Activated T-cell treated with anti-CD3 and anti-CD28 coated beads, Interleukin-2, amount 50 U/mL, for 72 hours (primary cell): ENCODE measurements around the gene HMCN1. TPM values are rescaled to one million over a fixed set of nuclear protein-coding genes. Genes with fewer than 3 reads are reported as not detected.
"Not testable (repeated sequence)": the region's sequence is repeated elsewhere in the genome, so short reads cannot be mapped to it uniquely, and the experiment has no call there.

Experiments used
- ATAC-seq, 2 donors: fragments of 150-1000 bp; cut with Tn5 transposase; replicated peaks in 1 of 2; 2 replicates each; pipeline ENCODE4 v1.10.0; 2021; ENCODE audit warnings: moderate library complexity in 2 of 2, mild to moderate bottlenecking in 1 of 2
- DNase-seq, 2 donors: peaks; one replicate each; pipeline ENCODE4 v3.0.0; 2021 to 2022; ENCODE audit warnings: mixed read lengths in 1 of 2
- H3K27ac Mint-ChIP-seq: one replicate; pipeline ENCODE4 v1.8.0; 2022; ENCODE audit warnings: mild to moderate bottlenecking, moderate library complexity, mixed read lengths
- H3K27me3 Mint-ChIP-seq: one replicate; pipeline ENCODE4 v1.8.0; 2022; ENCODE audit warnings: low read depth, mixed read lengths
- H3K36me3 Mint-ChIP-seq, 2 donors: one replicate each; pipeline ENCODE4 v1.8.0; 2022; ENCODE audit warnings: mixed read lengths in 2 of 2, mild to moderate bottlenecking in 1 of 2; ENCODE audit not compliant: insufficient read depth in 2 of 2
- H3K4me1 Mint-ChIP-seq: one replicate; pipeline ENCODE4 v1.8.0; 2022; ENCODE audit warnings: low read depth, mixed read lengths
- H3K4me3 Mint-ChIP-seq, 2 donors: one replicate each; pipeline ENCODE4 v1.8.0; 2022; ENCODE audit warnings: mild to moderate bottlenecking in 2 of 2, mixed read lengths in 2 of 2, moderate library complexity in 2 of 2
- H3K9me3 Mint-ChIP-seq, 2 donors: one replicate each; pipeline ENCODE4 v1.8.0; 2022; ENCODE audit warnings: mixed read lengths in 2 of 2
- total RNA-seq, 2 donors: library from RNA; stranded (reverse); gene quantifications; one replicate each; pipeline ENCODE4 v1.2.3, GENCODE V29; 2022

Gene HMCN1
- total RNA-seq, 2 donors from 2014 or later, result 0.05 to 0.12 TPM

DNA sequence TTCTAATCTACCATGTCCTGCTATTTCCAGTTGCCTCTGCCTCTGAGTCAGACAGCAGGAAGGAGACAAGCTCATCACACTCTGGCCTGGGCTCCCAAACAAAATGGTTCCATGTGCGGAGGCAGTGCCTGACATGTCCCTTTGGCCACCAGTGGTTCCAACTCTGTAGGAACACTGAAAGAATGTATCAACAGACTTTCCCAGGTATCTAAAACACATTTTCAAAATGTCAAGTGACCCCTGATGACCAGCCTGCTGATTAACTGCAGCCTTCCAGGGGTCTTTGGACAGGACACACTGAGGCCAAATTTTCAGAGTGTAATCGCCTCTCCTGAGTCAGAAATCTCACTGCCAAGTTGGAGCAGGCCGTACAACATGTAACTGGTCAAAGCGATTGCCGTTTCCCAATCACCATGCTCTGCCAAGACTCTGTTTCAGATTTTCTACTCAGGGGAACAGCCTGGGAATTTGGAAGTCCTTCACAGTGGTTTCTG lies 468.1 kb downstream of the HMCN1 start:
- H3K36me3 Mint-ChIP-seq, result peaks cover 0 to 3% of the 10 kb centered on the region in 2 donors
- H3K4me3 Mint-ChIP-seq, result no peak overlapping the region
- peaks cover 15% of the 10 kb centered on the region for H3K4me1 Mint-ChIP-seq
- H3K9me3 Mint-ChIP-seq, result peaks cover 2% of the 10 kb centered on the region in 2 donors
- H3K27me3 Mint-ChIP-seq, result peaks cover 61% of the 10 kb centered on the region
- no peak for DNase-seq
- no peak overlapping the region for H3K27ac Mint-ChIP-seq
- no peak for ATAC-seq

DNA sequence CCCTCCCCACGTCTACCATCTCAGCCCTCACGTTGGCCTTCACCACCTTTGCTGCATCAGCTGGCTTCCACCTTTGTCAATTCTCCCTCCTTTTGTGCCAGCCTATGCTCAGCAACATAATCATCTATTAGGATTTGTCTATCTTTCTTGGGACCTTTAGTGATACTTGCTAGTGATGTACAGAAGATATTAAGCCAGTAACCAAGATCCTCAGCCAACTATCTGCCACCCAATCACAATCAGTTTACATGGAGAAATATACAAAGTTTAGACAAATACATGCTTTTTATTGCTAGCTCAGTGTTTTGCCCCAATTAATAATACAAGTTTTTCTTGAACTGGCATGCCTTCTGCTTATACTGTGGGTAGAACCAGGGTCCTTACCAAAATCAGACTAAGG lies 468.6 kb downstream of the HMCN1 start:
- Mint-ChIP-seq H3K36me3 (peaks cover 0 to 3% of the 10 kb centered on the region in 2 donors), H3K27ac (no peak overlapping the region), H3K4me3 (no peak overlapping the region), H3K27me3 (peaks cover 61% of the 10 kb centered on the region), H3K9me3 (peaks cover 2% of the 10 kb centered on the region in 2 donors), H3K4me1 (peaks cover 15% of the 10 kb centered on the region)
- ATAC-seq (no peak), DNase-seq (no peak)

DNA sequence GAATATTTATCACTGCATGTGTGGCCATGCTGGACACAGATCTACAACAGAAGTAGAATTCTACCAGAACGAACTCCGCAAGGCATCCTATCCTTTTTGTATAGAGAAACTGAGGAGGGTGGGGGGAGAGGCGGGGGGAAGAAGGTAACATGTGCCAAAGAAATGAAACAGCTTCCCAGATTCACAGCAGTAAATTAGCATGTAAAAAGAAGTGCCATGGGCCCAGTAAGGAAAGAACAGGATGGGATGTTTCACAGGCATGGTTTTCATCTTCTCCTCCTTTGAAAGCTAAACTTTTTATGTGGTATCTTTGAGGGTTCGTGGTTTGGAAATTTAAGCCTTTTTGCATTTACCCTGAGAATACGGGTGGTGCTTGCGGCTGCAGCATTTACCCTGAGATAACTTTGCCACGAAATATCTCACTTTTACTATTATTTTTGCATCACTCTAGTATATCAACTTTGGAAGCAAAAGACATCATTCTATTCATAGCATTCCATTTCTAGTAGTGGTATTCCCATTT lies 471.9 kb downstream of the HMCN1 start:
- Mint-ChIP-seq H3K27ac (no peak overlapping the region), H3K9me3 (peaks cover 2% of the 10 kb centered on the region in 2 donors), H3K4me3 (no peak overlapping the region), H3K36me3 (peaks cover 0 to 3% of the 10 kb centered on the region in 2 donors), H3K27me3 (peaks cover 74% of the 10 kb centered on the region), H3K4me1 (peaks cover 19% of the 10 kb centered on the region)
- ATAC-seq, result no peak
- DNase-seq, result no peak

DNA sequence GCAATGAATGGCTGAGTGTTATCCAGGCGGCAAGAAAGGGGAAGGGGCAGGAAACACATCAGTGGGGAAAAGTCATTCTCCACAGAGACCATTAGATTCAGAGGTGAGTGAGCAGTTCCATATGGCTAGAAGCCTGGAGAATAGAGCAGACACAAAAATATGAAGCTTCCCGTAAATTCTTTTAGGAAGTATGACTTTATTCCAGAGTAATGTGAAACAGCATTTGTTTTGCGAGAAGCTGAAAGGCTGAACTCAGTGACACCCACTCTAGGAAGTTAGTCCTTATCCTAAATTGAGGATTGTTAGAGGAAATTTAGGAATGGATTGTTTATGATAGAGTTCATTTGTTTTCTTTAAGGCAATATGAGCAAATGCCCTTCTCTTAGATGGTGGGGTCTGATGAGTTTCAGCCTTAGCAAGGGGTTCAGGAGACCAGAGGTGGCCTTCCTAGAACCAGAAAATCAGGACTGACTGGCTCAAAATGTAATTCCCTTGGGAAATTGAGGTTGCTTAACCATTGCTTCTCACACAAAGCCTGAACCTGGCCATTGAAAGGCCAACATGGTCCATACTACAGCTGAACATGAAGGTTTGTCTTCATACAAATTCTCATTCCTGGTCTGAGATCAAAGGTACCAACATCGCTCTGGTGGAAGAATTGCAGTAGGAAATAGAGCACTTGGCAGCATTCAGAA lies 473.3 kb downstream of the HMCN1 start:
- H3K4me1 Mint-ChIP-seq, result peaks cover 19% of the 10 kb centered on the region
- H3K36me3 Mint-ChIP-seq, result peaks cover 0 to 3% of the 10 kb centered on the region in 2 donors
- DNase-seq (no peak), ATAC-seq (no peak)
- H3K4me3 Mint-ChIP-seq, result no peak overlapping the region
- H3K27ac Mint-ChIP-seq, result no peak overlapping the region
- H3K27me3 Mint-ChIP-seq, result peaks cover 72% of the 10 kb centered on the region
- H3K9me3 Mint-ChIP-seq, result peaks cover 2% of the 10 kb centered on the region in 2 donors

DNA sequence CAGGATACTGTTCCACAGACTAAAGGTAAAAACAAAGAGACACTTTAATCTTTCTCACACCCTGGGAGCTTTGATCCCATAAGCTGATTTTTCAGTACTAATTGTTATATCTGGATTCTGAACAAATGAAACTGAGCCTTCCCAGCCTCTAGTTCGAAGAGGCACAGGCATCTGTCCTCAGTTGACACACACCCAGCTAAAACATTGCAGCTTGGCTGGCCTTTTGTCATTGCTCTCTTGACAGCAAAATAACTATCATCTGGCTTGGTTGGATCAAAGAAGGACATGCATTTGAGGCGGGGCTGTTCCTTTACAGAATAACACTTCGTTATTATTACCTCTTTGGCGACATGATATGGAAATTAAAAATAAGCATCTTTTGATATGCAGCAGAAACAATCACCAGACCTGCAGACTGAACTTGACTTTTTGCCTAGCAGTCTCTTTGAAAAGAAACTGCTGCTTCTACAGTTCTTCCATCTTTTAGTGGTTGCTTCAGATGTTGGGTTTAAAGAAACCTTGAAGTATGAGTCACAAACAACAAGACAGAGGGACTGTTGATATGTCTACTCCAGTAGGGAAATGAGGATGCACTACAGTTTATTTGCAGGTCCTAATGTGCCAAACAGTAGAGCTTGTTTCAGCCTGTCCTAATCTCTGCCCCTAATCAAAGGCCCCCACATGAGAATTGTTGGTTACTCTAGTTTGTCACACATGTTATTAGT lies 474.4 kb downstream of the HMCN1 start:
- Mint-ChIP-seq H3K4me1 (peaks cover 19% of the 10 kb centered on the region), H3K27me3 (peaks cover 66% of the 10 kb centered on the region), H3K27ac (no peak overlapping the region), H3K9me3 (no peaks in the 10 kb centered on the region), H3K4me3 (no peak overlapping the region), H3K36me3 (peaks cover 0 to 3% of the 10 kb centered on the region in 2 donors)
- no peak for DNase-seq
- no peak for ATAC-seq

DNA sequence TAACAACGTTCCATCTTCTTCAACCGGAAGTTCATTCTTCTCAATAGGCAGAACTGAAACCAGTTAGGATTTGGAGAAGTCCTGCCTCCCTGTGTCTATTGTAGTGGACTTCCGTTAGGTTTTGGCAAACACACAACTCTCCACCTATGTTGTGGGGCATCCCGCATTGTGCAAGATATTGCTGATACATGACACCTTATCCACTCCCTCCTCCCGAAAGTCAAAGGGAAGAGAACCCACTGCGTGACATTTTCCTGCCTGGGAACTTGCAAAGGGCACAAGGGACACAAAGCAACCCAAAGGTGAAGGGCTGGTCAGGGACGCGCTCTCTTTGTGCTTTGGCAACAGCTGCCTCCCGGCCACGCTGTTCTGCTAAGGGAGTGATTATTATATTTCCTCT lies 476.1 kb downstream of the HMCN1 start:
- no peak for DNase-seq
- Mint-ChIP-seq H3K4me3 (no peak overlapping the region), H3K36me3 (peaks cover 0 to 2% of the 10 kb centered on the region in 2 donors), H3K27me3 (peaks cover 73% of the 10 kb centered on the region), H3K9me3 (no peaks in the 10 kb centered on the region), H3K4me1 (peaks cover 18% of the 10 kb centered on the region), H3K27ac (no peak overlapping the region)
- no peak for ATAC-seq

DNA sequence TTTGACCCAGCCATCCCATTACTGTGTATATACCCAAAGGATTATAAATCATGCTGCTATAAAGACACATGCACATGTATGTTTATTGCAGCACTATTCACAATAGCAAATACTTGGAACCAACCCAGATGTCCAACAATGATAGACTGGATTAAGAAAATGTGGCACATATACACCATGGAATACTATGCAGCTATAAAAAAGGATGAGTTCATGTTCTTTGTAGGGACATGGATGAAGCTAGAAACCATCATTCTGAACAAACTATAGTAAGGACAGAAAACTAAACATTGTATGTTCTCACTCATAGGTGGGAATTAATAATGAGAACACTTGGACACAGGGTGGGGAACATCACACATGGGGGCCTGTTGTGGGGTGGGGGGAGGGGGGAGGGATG lies 477.4 kb downstream of the HMCN1 start:
- not testable (repeated sequence) for H3K4me1 Mint-ChIP-seq, H3K36me3 Mint-ChIP-seq, H3K4me3 Mint-ChIP-seq, DNase-seq, ATAC-seq, H3K27ac Mint-ChIP-seq, H3K9me3 Mint-ChIP-seq
- peaks cover 66% of the 10 kb centered on the region for H3K27me3 Mint-ChIP-seq

DNA sequence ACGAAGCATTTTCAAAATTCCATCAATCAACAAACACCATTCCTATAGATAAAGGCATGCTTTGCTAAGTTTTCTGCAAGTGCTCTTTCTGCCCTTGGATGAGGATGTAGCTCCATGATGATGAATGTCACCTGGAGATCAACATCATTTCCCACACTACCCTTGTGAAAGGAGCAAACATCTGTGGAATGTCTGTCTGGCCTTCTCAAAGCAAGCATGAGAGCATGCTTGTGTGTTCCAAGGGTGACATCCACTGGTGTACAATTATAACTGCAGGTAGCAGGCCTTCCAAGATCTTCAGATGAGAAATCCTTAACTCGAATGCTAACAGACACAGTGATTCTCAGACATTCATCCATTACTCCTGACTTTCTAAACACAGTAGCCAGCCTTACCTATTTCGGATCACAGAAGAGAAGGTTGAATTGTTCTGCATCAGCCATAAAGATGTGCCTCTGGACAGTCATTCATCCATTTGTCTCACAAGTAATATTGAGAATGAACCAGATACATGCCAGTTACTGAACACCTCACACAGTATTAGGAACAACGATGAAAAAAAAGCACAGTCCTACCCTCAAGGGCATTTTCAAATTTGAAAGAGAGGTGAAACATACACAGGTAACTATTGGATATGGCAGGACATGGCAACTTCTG lies 478.5 kb downstream of the HMCN1 start:
- H3K4me3 Mint-ChIP-seq, result no peak overlapping the region
- no peak overlapping the region for H3K27ac Mint-ChIP-seq
- no peaks in the 10 kb centered on the region for H3K36me3 Mint-ChIP-seq
- peak; percentile 14 to 21 for DNase-seq
- H3K4me1 Mint-ChIP-seq, result peaks cover 5% of the 10 kb centered on the region
- no peaks in the 10 kb centered on the region for H3K9me3 Mint-ChIP-seq
- ATAC-seq, result peak; percentile 39 to 62
- H3K27me3 Mint-ChIP-seq, result peaks cover 57% of the 10 kb centered on the region

DNA sequence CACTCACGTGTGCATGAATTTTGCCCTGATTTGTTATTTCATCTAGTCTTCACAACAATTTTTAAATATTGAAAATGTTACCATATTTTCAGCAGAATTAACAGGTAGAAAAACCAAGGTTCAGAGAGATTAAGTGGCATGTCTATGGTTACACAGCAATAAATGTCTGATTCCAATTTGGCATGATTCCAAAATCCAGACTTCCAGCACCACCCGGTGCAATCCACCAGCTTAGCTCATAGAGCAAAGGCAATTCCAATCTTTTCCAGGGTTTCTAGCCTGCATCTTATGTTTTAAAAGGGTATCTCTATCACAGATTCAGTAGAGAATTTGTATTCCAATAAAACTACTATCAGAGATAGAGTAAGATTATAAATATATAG lies 479.0 kb downstream of the HMCN1 start:
- Mint-ChIP-seq H3K9me3 (no peaks in the 10 kb centered on the region), H3K27ac (no peak overlapping the region), H3K27me3 (peaks cover 51% of the 10 kb centered on the region), H3K4me3 (no peak overlapping the region), H3K36me3 (no peaks in the 10 kb centered on the region), H3K4me1 (peaks cover 5% of the 10 kb centered on the region)
- ATAC-seq (no peak), DNase-seq (no peak)

DNA sequence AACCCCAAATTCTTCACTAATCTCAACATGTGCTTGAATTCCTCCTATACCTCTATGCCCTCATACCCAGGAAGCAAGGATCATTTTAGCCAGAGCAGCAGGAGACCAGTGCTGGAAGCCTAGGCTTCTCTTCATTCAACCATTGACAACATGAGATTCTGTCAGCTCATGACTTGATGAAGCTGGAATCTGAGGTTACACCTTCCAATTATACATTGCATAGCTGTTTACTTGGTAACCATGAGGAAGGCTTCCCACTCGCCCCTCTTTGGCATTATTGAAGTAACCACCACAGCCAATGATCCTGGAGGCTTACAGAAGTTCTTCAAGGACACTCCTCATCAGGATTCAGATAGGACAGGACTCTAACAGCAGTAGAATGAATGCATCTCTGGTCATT lies 480.6 kb downstream of the HMCN1 start:
- Mint-ChIP-seq H3K36me3 (no peaks in the 10 kb centered on the region), H3K27ac (no peak overlapping the region), H3K27me3 (peaks cover 45% of the 10 kb centered on the region), H3K4me3 (no peak overlapping the region), H3K4me1 (no peaks in the 10 kb centered on the region), H3K9me3 (no peaks in the 10 kb centered on the region)
- ATAC-seq, result no peak
- no peak for DNase-seq

DNA sequence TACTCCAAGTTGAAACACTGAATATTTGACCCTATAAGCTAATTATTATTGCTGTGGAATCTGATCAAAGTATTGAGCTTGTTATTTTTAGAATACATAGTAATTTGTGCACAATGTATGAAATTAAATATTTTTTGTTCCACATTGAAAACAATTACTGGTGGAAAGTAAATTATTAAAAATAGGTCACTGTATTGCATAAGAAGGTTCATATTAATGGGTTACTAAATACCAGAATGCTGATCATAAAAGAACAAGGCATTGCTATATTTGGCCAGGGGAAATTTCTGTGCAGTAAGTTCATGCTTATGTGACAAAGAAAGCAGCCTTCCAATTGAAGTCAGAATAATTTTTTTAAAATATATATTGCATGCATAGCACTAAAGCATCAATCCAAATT lies 481.4 kb downstream of the HMCN1 start:
- Mint-ChIP-seq H3K4me3 (no peak overlapping the region), H3K36me3 (no peaks in the 10 kb centered on the region), H3K27ac (no peak overlapping the region), H3K27me3 (peaks cover 41% of the 10 kb centered on the region), H3K4me1 (no peaks in the 10 kb centered on the region), H3K9me3 (no peaks in the 10 kb centered on the region)
- no peak for DNase-seq
- no peak for ATAC-seq

DNA sequence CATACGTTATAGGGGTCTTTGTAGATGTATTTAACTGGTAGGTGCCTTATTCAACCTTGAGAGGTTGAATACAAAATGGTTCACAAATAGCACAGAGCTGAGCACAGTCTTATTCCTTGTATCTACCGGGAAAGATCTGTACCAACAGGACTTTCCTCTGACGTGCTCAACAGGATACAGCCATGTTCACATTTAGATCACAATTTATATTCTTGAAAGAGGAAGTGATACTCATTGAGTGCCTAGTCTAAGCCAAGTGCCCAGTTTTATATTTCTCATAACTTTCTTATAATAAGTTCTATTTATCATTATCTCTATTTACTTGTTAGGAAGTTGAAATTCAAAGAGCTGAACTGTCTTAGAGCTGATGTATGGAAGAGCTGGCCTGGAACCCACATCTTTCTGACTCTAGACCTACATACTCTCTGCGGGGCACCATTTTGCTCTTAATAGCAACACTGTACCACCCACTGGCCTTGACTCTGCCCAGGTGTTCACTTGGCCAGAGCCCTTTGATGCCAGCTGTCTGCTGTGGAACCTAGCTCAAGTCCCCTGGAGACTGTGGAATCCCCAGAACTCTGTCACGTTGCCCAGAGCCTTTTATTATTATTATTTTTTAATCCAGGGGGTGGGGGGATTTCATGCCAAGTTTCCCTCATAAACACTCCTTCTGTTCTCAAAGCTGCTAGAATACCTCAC lies 484.6 kb downstream of the HMCN1 start:
- Mint-ChIP-seq H3K4me1 (no peaks in the 10 kb centered on the region), H3K9me3 (no peaks in the 10 kb centered on the region)
- DNase-seq, result no peak

DNA sequence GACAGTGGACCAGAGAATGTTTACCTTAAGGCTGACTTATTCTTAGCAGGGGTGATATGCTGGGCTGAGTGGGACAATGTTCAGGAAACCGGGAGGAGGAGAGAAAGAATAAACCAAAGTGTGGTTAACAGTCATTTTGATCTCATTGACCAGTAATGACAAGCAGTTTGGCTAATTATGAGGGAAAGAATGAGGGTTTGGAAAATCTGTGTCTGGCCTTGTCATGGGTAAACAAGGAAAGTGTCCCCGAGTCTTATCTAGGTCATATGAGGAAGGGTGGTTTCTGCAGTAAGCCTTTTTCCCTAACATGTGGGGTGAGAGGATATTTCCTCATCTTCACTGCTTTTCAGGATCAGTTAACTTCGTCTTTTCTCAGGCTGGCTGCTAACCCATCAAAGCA lies 485.9 kb downstream of the HMCN1 start:
- no peaks in the 10 kb centered on the region for H3K36me3 Mint-ChIP-seq
- DNase-seq, result no peak
- no peak for ATAC-seq
- H3K9me3 Mint-ChIP-seq, result no peaks in the 10 kb centered on the region
- H3K27ac Mint-ChIP-seq, result no peak overlapping the region
- H3K4me1 Mint-ChIP-seq, result no peaks in the 10 kb centered on the region
- no peak overlapping the region for H3K4me3 Mint-ChIP-seq
- H3K27me3 Mint-ChIP-seq, result peaks cover 18% of the 10 kb centered on the region

More for the DNA sequence above, 484.6 kb downstream of the HMCN1 start:
- no peak for ATAC-seq
- Mint-ChIP-seq H3K27me3 (peaks cover 31% of the 10 kb centered on the region), H3K27ac (no peak overlapping the region), H3K4me3 (no peak overlapping the region), H3K36me3 (no peaks in the 10 kb centered on the region)
